GM19099 (cell line): ENCODE measurements around the gene DZIP1.

Experiments
- POLR2A ChIP-seq: IDR thresholded peaks from 3 replicates; pipeline ENCODE4 v1.6.1; 2011; ENCODE audit warnings: low read depth; ENCODE audit not compliant: insufficient read length; ENCODE audit errors: extremely low read depth

The DZIP1 gene

GRCh38 chr13:95652244-95652764 lies 7.8 kb upstream of the DZIP1 start:
- TF ChIP-seq POLR2A: no peak

- no peak for TF ChIP-seq POLR2A
Measured at GRCh38 chr13:95650696-95651095, 6.2 kb upstream of the DZIP1 start.

GRCh38 chr13:95647321-95647720 lies 2.8 kb upstream of the DZIP1 start:
- no peak for TF ChIP-seq POLR2A

GRCh38 chr13:95643936-95644598 lies 439 bp downstream of the DZIP1 start:
- TF ChIP-seq POLR2A: no peak

- TF ChIP-seq POLR2A: no peak
Measured at GRCh38 chr13:95643571-95643935, 953 bp downstream of the DZIP1 start.

GRCh38 chr13:95642999-95643398 lies 1.5 kb downstream of the DZIP1 start:
- no peak for TF ChIP-seq POLR2A

GRCh38 chr13:95642028-95642621 lies 2.4 kb downstream of the DZIP1 start:
- TF ChIP-seq POLR2A: no peak

GRCh38 chr13:95641291-95642027 lies 3.0 kb downstream of the DZIP1 start:
- TF ChIP-seq POLR2A: no peak

GRCh38 chr13:95636853-95637252 lies 7.7 kb downstream of the DZIP1 start:
- no peak for TF ChIP-seq POLR2A

- no peak for TF ChIP-seq POLR2A
Measured at GRCh38 chr13:95630593-95630992, 13.9 kb downstream of the DZIP1 start.

GRCh38 chr13:95629071-95629470 lies 15.4 kb downstream of the DZIP1 start:
- no peak for TF ChIP-seq POLR2A

GRCh38 chr13:95628488-95628887 lies 16.0 kb downstream of the DZIP1 start:
- no peak for TF ChIP-seq POLR2A

- no peak for TF ChIP-seq POLR2A
Measured at GRCh38 chr13:95627590-95627989, 16.9 kb downstream of the DZIP1 start.

- TF ChIP-seq POLR2A: no peak
Measured at GRCh38 chr13:95626768-95627167, 17.7 kb downstream of the DZIP1 start.

GRCh38 chr13:95624020-95624419 lies 20.5 kb downstream of the DZIP1 start:
- TF ChIP-seq POLR2A: no peak

- TF ChIP-seq POLR2A: no peak
Measured at GRCh38 chr13:95623141-95623540, 21.4 kb downstream of the DZIP1 start.
